ENCODE results near the gene MAGOH.

- TF ChIP-seq USF1 (IDR thresholded peaks at IDR 0.05; ENCODE audit: borderline replicate concordance, extremely low read length, insufficient read depth, low read depth, low read length) (no peak), POLR2A (IDR thresholded peaks at IDR 0.05; ENCODE audit: low read depth, low read length) (no peak)
These were observed 55.0 kb downstream of the MAGOH start for GRCh38 chr1:53183095-53183990.

All from GM12878 (cell line).